HG02642 (cell line): ENCODE results near the gene ASNSD1.
"Not testable (repeated sequence)": the region's sequence is repeated elsewhere in the genome, so short reads cannot be mapped to it uniquely, and the experiment has no call there.

Experiments
- ATAC-seq: cut with Tn5 transposase; IDR thresholded peaks from one replicate; pipeline ENCODE4 v1.9.1; 2021; ENCODE audit warnings: mild to moderate bottlenecking; ENCODE audit not compliant: unreplicated experiment, poor library complexity

Gene ASNSD1

DNA sequence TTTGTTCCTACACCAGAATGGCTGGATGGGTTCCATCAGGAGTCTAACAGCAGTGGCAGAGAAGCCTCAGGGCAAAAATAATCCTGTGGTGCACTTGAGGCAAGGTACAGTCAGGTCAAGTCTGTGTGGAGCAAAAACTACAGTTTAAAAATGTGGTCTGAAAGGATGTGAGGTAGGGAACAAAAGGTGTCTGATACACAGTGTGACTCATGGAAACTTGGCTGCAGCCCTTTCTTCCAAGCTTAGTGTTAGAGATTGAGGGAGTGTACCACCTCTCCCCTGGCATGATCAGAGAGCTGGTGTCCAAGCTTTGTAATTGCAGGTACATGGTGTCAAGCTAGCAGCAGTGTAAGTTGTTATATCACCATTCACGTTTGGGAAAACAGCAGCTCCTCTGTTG, 22.1 kb downstream of the ASNSD1 start:
- no peak for ATAC-seq

DNA sequence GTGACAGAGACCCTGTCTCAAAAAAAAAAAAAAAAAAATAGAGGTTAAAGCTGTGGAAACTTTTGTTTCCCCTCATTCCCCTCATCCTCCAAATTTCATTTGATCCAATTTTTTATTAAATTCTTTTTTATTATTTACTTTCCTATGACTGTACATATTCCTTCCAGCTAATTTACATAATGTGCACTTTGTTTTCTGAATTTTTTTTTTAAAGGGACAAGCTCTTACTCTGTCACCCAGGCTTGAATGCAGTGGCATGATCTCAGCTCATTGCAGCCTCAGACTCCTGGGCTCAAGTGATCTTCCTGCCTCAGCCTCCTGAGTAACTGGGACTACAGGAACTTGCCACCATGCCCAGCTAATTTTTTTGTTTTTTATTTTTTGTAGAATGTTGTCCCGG, 23.6 kb downstream of the ASNSD1 start:
- no peak for ATAC-seq

DNA sequence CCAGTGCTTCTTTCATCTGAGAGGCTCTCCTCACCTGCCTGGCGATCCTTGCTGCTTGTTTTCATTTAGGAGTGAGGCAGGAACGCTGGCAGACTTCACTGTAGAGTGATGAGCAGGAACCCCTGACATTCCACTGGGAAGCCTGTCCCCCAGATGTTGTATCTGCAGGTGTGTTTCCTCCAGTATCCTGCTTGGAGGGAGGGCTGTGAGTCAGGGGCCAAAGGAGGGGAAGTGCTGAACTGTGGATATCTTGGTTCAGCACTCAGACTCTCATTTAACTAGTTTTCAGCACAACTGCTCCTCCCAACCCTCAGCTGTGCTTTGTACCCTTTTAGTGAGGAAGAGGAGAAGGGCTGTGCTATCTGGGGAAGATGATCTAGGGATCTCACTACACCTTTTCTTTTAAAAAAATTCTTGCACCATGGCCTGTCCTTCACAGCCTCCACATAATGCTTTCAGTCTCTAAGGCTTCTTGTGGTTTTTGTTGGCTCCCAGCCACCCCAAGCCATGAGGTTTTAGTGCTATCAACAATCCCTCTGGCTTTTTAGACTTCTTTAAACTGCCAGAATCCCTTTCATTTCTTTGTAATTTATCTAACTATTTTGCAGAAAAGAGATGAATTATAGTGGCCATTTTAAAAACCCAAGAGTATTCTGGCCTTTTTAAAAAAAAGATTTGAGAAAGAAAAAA, 24.4 kb downstream of the ASNSD1 start:
- peak; percentile 50 for ATAC-seq

GRCh38 chr2:189687796-189688195, 26.5 kb downstream of the ASNSD1 start:
- not testable (repeated sequence) for ATAC-seq

GRCh38 chr2:189696223-189696622, 35.0 kb downstream of the ASNSD1 start:
- ATAC-seq: no peak

DNA sequence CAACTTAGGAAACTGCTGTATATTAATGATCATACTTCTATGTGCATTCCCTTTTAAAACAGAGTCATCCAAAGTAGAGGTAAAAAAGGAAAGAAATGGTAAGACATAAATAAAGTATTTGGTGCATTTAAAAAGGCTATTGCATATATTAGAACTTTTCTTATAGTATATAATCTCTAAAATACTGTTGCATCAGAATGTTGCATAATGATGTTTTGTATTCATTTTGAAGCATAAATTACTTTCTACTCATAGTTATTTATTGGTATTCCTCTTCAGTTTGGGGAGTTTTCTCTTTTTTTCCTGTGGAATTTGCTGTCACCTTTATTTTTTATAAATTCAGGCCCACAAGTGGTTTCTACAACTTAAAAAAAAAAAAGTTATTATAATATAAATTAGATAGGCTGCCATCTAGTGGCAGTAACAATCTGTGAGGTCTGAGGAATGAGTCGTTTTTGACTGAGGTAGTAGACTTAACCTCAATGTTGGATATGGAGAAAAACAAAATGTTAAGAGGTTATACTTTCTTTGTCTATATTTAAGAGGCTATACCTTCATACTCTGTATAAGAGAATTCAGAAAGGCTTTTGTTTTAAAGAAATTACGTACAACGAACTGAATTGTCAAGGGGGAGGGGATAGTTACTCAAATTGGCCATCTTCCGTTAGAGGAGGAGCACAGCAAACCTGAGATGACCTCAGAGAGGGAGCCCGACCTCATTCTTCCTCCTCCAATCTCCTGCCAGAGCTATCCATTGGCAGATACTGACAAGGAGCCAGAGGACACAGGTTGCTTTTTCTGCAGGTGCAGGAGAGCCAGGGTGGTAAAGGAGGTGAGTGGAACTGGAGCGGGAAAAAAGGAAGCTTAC, 37.0 kb downstream of the ASNSD1 start:
- ATAC-seq: peak; percentile 57

DNA sequence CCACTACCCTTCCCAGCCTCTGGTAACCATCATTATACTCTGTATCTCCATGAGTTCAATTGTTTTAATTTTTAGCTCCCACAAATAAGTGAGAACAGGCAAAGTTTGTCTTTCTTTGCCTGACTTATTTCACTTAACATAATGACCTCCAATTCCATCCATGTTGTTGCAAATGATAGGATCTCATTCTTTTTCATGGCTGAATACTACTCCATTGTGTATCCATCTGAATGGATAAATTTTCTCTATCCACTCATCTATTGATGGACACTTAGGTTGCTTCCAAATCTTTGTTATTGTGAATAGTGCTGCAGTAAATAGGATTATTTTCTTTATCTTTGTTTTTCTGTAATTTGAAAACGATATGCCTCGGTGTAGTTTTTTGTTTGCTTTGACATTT, 39.4 kb downstream of the ASNSD1 start:
- no peak for ATAC-seq

DNA sequence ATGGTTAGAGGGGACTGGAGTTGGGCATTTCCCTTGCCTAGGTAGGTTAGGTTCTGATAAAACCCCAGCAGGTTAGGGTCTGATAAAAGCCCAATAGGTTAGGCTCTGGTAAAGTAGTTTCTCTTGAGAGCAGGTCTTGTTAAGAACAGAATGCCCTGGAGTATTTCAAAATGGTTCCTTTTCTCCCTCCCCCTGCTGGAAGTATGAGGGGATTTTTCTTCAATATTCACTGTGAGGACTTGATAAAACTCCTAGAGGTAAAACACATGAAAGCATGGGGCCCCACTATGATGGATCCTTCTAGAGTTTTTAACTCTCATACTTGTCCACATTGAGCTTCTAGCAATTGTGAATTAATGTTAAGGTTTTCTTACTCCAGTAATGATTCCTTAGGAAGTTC, 40.8 kb downstream of the ASNSD1 start:
- no peak for ATAC-seq

GRCh38 chr2:189709501-189710221, 48.4 kb downstream of the ASNSD1 start:
- no peak for ATAC-seq

- not testable (repeated sequence) for ATAC-seq
These were observed 56.3 kb downstream of the ASNSD1 start for GRCh38 chr2:189717593-189717992.

GRCh38 chr2:189719571-189719970, 58.3 kb downstream of the ASNSD1 start:
- ATAC-seq: no peak
